Measurements from ENCODE around the gene NOX3. TPM values are rescaled to one million over a fixed set of nuclear protein-coding genes. Genes with fewer than 3 reads are reported as not detected.

The NOX3 gene
- total RNA-seq, 1 donor from 2014 or later: not detected

GRCh38 chr6:155497273-155497672 lies 41.6 kb upstream of the NOX3 start:
- Histone ChIP-seq H3K4me3 (no peak overlapping the region), H3K27me3 (no peaks in the 10 kb centered on the region), H3K36me3 (no peaks in the 10 kb centered on the region), H3K9me3 (no peaks in the 10 kb centered on the region), H3K4me1 (no peaks in the 10 kb centered on the region), H3K27ac (no peak overlapping the region)
- no peak for TF ChIP-seq CTCF (IDR thresholded peaks at IDR 0.05)
- intact Hi-C loops (cut with DNase I): no loop called here
- ATAC-seq (no peak), DNase-seq (no peak)

GRCh38 chr6:155495011-155495768 lies 39.6 kb upstream of the NOX3 start:
- ATAC-seq (peak; percentile 49), DNase-seq (no peak)
- Histone ChIP-seq H3K9me3 (no peaks in the 10 kb centered on the region), H3K36me3 (no peaks in the 10 kb centered on the region), H3K4me1 (no peaks in the 10 kb centered on the region), H3K4me3 (no peak overlapping the region), H3K27ac (peak overlapping the region; percentile 75), H3K27me3 (no peaks in the 10 kb centered on the region)
- intact Hi-C loops (cut with DNase I): no loop called here
- peak; percentile 38 for TF ChIP-seq CTCF (IDR thresholded peaks at IDR 0.05)

GRCh38 chr6:155493694-155494143 lies 38.1 kb upstream of the NOX3 start:
- TF ChIP-seq CTCF (IDR thresholded peaks at IDR 0.05): no peak

GRCh38 chr6:155493026-155493693 lies 37.5 kb upstream of the NOX3 start:
- no peak overlapping the region for H3K4me3 ChIP-seq
- DNase-seq (no peak), ATAC-seq (no peak)
- no peaks in the 10 kb centered on the region for H3K27me3 ChIP-seq
- no peak for TF ChIP-seq CTCF (IDR thresholded peaks at IDR 0.05)
- no peaks in the 10 kb centered on the region for H3K4me1 ChIP-seq
- H3K36me3 ChIP-seq: no peaks in the 10 kb centered on the region
- no peaks in the 10 kb centered on the region for H3K9me3 ChIP-seq
- intact Hi-C loops (cut with DNase I): no loop called here
- peak overlapping the region; percentile 15 for H3K27ac ChIP-seq

More at GRCh38 chr6:155493694-155494143, 38.1 kb upstream of the NOX3 start:
- Histone ChIP-seq H3K27me3 (no peaks in the 10 kb centered on the region), H3K4me3 (no peak overlapping the region), H3K4me1 (no peaks in the 10 kb centered on the region), H3K27ac (peak overlapping the region; percentile 15), H3K36me3 (no peaks in the 10 kb centered on the region), H3K9me3 (no peaks in the 10 kb centered on the region)
- intact Hi-C loops (cut with DNase I): no loop called here
- DNase-seq (no peak), ATAC-seq (peak; percentile 88)

- DNase-seq (no peak), ATAC-seq (no peak)
- no peak for TF ChIP-seq CTCF (IDR thresholded peaks at IDR 0.05)
- H3K9me3 ChIP-seq: no peaks in the 10 kb centered on the region
- no peak overlapping the region for H3K4me3 ChIP-seq
- no peaks in the 10 kb centered on the region for H3K36me3 ChIP-seq
- H3K27me3 ChIP-seq: no peaks in the 10 kb centered on the region
- H3K27ac ChIP-seq: no peak overlapping the region
- intact Hi-C loops (cut with DNase I): no loop called here
- H3K4me1 ChIP-seq: no peaks in the 10 kb centered on the region
Measured at GRCh38 chr6:155492061-155492735, 36.6 kb upstream of the NOX3 start.

All from upper lobe of right lung (tissue), 1 donor.